ENCODE measurements around the gene THAP8. TPM values are rescaled to one million over a fixed set of nuclear protein-coding genes. Genes with fewer than 3 reads are reported as not detected.

THAP8 gene
- total RNA-seq, 2 experiments from 2014 or later = 2.0 TPM

Other genes with a start within 250 kb of the THAP8 start
- gene PRODH2, start 241.4 kb downstream of the THAP8 start, total RNA-seq = not detected
- gene NPHS1, start 201.8 kb downstream of the THAP8 start, total RNA-seq = not detected
- 1 to 10 TPM; 1.0 TPM for gene KIRREL2, start 197.4 kb downstream of the THAP8 start, total RNA-seq
- gene APLP1, start 185.7 kb downstream of the THAP8 start, total RNA-seq = 1 to 10 TPM in 1 of 2 experiments, under 1 TPM in 1; 0.61 to 1.7 TPM
- 10 to 100 TPM; 80.2 to 85.9 TPM for gene NFKBID, start 153.7 kb downstream of the THAP8 start, total RNA-seq
- gene HCST, start 151.8 kb downstream of the THAP8 start, total RNA-seq = 10 to 100 TPM; 63.0 to 66.2 TPM
- gene TYROBP, start 146.0 kb downstream of the THAP8 start, total RNA-seq = not detected
- gene LRFN3, start 117.9 kb downstream of the THAP8 start, total RNA-seq = 10 to 100 TPM; 11.8 TPM
- 10 to 100 TPM; 22.6 to 26.0 TPM for gene SDHAF1, start 59.1 kb downstream of the THAP8 start, total RNA-seq
- 1 to 10 TPM; 1.2 to 1.4 TPM for gene SYNE4, start 45.5 kb downstream of the THAP8 start, total RNA-seq
- 10 to 100 TPM; 35.2 to 36.7 TPM for gene ALKBH6, start 40.1 kb downstream of the THAP8 start, total RNA-seq
- gene CLIP3, start 21.4 kb downstream of the THAP8 start, total RNA-seq = under 1 TPM; 0.06 to 0.21 TPM
- gene WDR62, start 612 bp upstream of the THAP8 start, total RNA-seq = 10 to 100 TPM; 18.6 to 19.2 TPM
- not detected for gene OVOL3, start 56.9 kb upstream of the THAP8 start, total RNA-seq
- 100 to 1,000 TPM; 109 to 130 TPM for gene POLR2I, start 60.6 kb upstream of the THAP8 start, total RNA-seq
- 100 to 1,000 TPM; 114 to 121 TPM for gene TBCB, start 61.2 kb upstream of the THAP8 start, total RNA-seq
- 100 to 1,000 TPM; 360 to 374 TPM for gene CAPNS1, start 85.8 kb upstream of the THAP8 start, total RNA-seq
- gene COX7A1, start 98.2 kb upstream of the THAP8 start, total RNA-seq = not detected
- gene ZNF565, start 160.4 kb upstream of the THAP8 start, total RNA-seq = 1 to 10 TPM; 2.0 to 2.1 TPM
- 100 to 1,000 TPM; 117 to 122 TPM for gene ZNF146, start 160.8 kb upstream of the THAP8 start, total RNA-seq